ENCODE data around the gene SYP.

Gene SYP

GRCh38 chrX:49243166-49243565, 43.2 kb upstream of the SYP start:
- H3K4me3 ChIP-seq (ENCODE audit: low read depth, low read length) = no peak overlapping the region
- TF ChIP-seq, protein P1, sequence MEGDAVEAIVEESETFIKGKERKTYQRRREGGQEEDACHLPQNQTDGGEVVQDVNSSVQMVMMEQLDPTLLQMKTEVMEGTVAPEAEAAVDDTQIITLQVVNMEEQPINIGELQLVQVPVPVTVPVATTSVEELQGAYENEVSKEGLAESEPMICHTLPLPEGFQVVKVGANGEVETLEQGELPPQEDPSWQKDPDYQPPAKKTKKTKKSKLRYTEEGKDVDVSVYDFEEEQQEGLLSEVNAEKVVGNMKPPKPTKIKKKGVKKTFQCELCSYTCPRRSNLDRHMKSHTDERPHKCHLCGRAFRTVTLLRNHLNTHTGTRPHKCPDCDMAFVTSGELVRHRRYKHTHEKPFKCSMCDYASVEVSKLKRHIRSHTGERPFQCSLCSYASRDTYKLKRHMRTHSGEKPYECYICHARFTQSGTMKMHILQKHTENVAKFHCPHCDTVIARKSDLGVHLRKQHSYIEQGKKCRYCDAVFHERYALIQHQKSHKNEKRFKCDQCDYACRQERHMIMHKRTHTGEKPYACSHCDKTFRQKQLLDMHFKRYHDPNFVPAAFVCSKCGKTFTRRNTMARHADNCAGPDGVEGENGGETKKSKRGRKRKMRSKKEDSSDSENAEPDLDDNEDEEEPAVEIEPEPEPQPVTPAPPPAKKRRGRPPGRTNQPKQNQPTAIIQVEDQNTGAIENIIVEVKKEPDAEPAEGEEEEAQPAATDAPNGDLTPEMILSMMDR (IDR thresholded peaks at IDR 0.05; ENCODE audit: low read depth, low read length) = no peak

DNA sequence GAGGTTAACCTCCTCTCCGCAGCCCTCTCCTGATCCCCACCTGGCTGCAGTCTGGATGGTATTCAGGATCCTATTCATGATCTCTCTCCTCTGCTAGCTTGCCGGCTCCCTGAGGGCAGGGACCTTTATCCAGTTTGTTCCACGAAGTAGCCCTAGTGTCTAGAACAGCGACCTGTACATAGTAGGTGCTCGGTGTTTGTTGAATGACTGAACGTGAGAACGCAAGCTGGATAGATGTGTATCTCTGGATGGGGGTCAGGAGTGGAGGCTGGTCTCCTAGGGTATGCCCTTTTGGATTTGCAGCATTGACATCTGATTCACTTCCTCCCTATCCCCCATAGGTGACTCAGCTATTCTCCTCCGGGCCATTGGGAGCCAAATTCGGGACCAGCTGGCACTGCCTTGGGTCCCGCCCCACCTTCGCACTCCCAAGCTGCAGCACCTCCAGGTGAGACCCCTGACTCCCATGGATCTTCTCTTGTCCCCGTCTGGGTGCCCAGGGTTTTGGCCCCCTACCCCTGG, 42.6 kb upstream of the SYP start:
- TF ChIP-seq, protein P1 (IDR thresholded peaks at IDR 0.05; ENCODE audit: low read depth, low read length) = no peak
- H3K4me3 ChIP-seq (ENCODE audit: low read depth, low read length) = no peak overlapping the region

DNA sequence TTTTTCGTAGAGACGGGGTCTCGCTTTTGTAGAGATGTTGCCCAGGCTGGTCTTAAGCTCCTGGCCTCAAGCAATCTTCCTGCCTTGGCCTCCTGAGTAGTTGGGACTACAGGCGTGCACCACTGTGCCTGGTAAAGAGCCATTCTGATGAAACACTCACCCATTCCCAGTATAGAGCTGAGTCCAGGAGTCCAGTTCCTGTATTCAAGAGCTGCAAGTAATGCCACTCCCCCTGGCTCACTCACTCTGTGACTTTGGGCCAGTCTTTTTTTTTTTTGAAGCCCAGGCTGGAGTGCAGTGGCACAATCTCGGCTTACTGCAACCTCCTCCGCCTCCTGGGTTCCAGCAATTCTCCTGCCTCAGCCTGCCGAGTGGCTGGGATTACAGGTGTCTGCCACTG, 38.7 kb upstream of the SYP start:
- no peak overlapping the region for H3K4me3 ChIP-seq (ENCODE audit: low read depth, low read length)
- TF ChIP-seq, protein P1 (IDR thresholded peaks at IDR 0.05; ENCODE audit: low read depth, low read length) = no peak

- no peak overlapping the region for H3K4me3 ChIP-seq (ENCODE audit: low read depth, low read length)
- TF ChIP-seq, protein P1 (IDR thresholded peaks at IDR 0.05; ENCODE audit: low read depth, low read length) = no peak
These were observed 37.1 kb upstream of the SYP start for GRCh38 chrX:49237060-49237459.

GRCh38 chrX:49233887-49234555, 34.0 kb upstream of the SYP start:
- TF ChIP-seq, protein P1 (IDR thresholded peaks at IDR 0.05; ENCODE audit: low read depth, low read length) = no peak
- H3K4me3 ChIP-seq (ENCODE audit: low read depth, low read length) = no peak overlapping the region

DNA sequence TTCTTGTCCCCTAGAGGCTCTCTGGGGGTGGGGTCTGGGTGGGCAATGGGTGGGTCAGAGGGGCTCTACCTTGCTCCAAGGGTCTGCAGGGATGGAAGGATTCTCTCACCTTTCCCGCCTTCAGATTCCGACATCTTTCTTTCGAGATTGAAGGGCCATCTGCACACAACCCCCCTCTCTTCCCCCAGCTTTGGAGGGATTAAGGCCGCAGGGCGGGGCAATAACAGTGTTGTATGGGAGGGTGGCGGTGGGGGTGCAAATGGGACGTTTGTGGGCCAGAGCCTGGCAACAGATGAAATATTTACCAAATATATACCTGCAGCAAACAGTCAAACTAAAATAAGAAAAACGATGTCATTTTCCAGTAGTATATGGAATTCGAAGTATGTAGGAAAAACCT, 33.2 kb upstream of the SYP start, which contains the start of gene CACNA1F:
CACNA1F (minus strand) TSS at position 165 of the 400 bp plus-strand sequence; CDS start at position 134, 31 bp downstream.
- TF ChIP-seq, protein P1 (IDR thresholded peaks at IDR 0.05; ENCODE audit: low read depth, low read length) = no peak
- H3K4me3 ChIP-seq (ENCODE audit: low read depth, low read length) = no peak within 1 kb of the TSS

DNA sequence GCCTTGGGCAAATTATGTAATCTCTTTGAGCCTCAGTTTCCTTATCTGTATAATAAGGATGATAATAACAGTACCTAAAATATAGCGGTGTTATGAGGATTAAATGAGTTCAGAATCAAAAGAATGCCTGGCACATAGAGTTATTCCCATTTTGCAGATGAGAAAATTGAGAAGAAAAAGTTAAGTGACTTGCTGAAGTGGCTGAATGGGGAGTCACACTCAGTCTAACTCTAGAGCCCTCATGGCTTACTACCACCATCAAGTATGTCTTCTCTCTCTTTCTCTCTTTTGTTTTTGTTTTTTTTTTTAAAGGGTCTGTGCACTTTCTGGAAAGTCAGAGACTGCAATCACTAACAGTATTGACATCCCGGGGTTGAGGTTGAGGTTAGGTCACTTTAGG, 32.5 kb upstream of the SYP start:
- H3K4me3 ChIP-seq (ENCODE audit: low read depth, low read length) = no peak overlapping the region
- TF ChIP-seq, protein P1 (IDR thresholded peaks at IDR 0.05; ENCODE audit: low read depth, low read length) = no peak
